K562 (cell line): ENCODE data around the gene TANC1. TPM values are rescaled to one million over a fixed set of nuclear protein-coding genes. Genes with fewer than 3 reads are reported as not detected.

Experiments used
- ATAC-seq: fragments of 200-7000 bp; cut with Tn5 transposase; 3 replicates; pipeline ENCODE4 v1.9.1; 2020; ENCODE audit warnings: moderate library complexity
- BruUV-seq: library from RNA; stranded (reverse); fragments of 400-500 nt; replicated peaks from 2 replicates; lab custom pipeline; 2021; lab: Mats Ljungman, UMichigan
- CTCF ChIA-PET: fragments of 300-600 bp; formaldehyde crosslinking; extraction: SDS; loops from one replicate; lab custom pipeline; 2021; ENCODE audit warnings: low intra/inter-chr PET ratio; lab: Yijun Ruan, JAX
- POLR2A ChIA-PET: fragments of 300-600, 350-650 bp; sonication (Branson Sonifier 250); formaldehyde crosslinking; extraction: SDS; loops from one replicate; lab custom pipeline; 2021; ENCODE audit warnings: antibody characterized with exemption, inconsistent platforms; lab: Yijun Ruan, JAX
- DNase-seq, 4 experiments: peaks; one replicate each; pipeline versions ENCODE4 v3.0.0 to v3.0.0-alpha.2; 2011 to 2018; ENCODE audit warnings: low spot score in 3 of 4, mixed read lengths in 3 of 4; ENCODE audit errors: extremely low read depth in 1 of 4
- FAIRE-seq: peaks from 2 replicates; lab custom pipeline; 2011; peaks lifted over from hg19 to GRCh38; lab: Jason Lieb, UNC
- H2AFZ ChIP-seq: 2 replicates; pipeline ENCODE4 v1.6.0; 2011; ENCODE audit warnings: low read depth, low read length, control low read depth, inconsistent platforms
- H3K27ac ChIP-seq: fragments of 200-600 bp; 3 replicates; pipeline ENCODE4 v1.8.0; 2011; ENCODE audit warnings: low read depth, mild to moderate bottlenecking, control low read depth, inconsistent platforms, low read length, moderate library complexity, mixed read lengths; ENCODE audit errors: extremely low read depth
- H3K27me3 ChIP-seq, 2 experiments: fragments of 300-600 bp in 1 of 2; 2 replicates in 1 of 2; 3 replicates in 1 of 2; pipeline versions ENCODE4 v1.6.0 to v1.8.0; 2011; ENCODE audit warnings: inconsistent platforms in 2 of 2, low read length in 2 of 2, mild to moderate bottlenecking in 1 of 2, mixed read lengths in 1 of 2, moderate library complexity in 1 of 2; ENCODE audit not compliant: control insufficient read depth in 2 of 2, insufficient read depth in 2 of 2
- H3K36me3 ChIP-seq: fragments of 300-600 bp; 3 replicates; pipeline ENCODE4 v1.8.0; 2011; ENCODE audit warnings: mild to moderate bottlenecking, low read length, inconsistent platforms; ENCODE audit not compliant: control insufficient read depth, insufficient read depth
- H3K4me1 ChIP-seq, 2 experiments: fragments of 200-600 bp in 1 of 2; replicated peaks in 1 of 2; 2 replicates in 1 of 2; 3 replicates in 1 of 2; pipeline versions ENCODE4 v1.5.1 to v1.8.0; 2011; ENCODE audit warnings: inconsistent platforms in 2 of 2, low read length in 2 of 2, mild to moderate bottlenecking in 1 of 2, mixed read lengths in 1 of 2, moderate library complexity in 1 of 2; ENCODE audit not compliant: control insufficient read depth in 2 of 2, insufficient read depth in 2 of 2
- H3K4me2 ChIP-seq: 2 replicates; pipeline ENCODE4 v1.6.1; 2011; ENCODE audit warnings: low read length, control low read depth, inconsistent platforms, mixed read lengths; ENCODE audit not compliant: insufficient read depth
- H3K4me3 ChIP-seq: fragments of 200-600 bp; sonication (generic), shearing (Covaris generic); 2 replicates; pipeline ENCODE4 v1.5.1; 2016; ENCODE audit warnings: control low read depth, inconsistent platforms
- H3K79me2 ChIP-seq: fragments of 200-600 bp; 3 replicates; pipeline ENCODE4 v1.8.0; 2011; ENCODE audit warnings: low read length, inconsistent platforms; ENCODE audit not compliant: control insufficient read depth, insufficient read depth
- H3K9ac ChIP-seq, 2 experiments: 2 replicates each; pipeline versions ENCODE4 v1.6.0 to v1.6.1; 2011; ENCODE audit warnings: low read depth in 2 of 2, low read length in 2 of 2, control low read depth in 1 of 2, inconsistent platforms in 1 of 2, mild to moderate bottlenecking in 1 of 2, mixed read lengths in 1 of 2; ENCODE audit not compliant: insufficient read depth in 1 of 2
- H3K9me1 ChIP-seq: one replicate; pipeline ENCODE4 v1.6.0; 2011; ENCODE audit warnings: inconsistent platforms, mild to moderate bottlenecking, low read length, moderate library complexity; ENCODE audit not compliant: control insufficient read depth, insufficient read depth
- H3K9me3 ChIP-seq: replicated peaks from 2 replicates; pipeline ENCODE4 v1.5.1; 2011; ENCODE audit warnings: low read depth, low read length, inconsistent platforms; ENCODE audit not compliant: control insufficient read depth, insufficient read depth
- H4K20me1 ChIP-seq: replicated peaks from 2 replicates; pipeline ENCODE4 v1.6.1; 2011; ENCODE audit warnings: low read length, inconsistent platforms, mixed read lengths; ENCODE audit not compliant: control insufficient read depth, insufficient read depth
- CCAR2 ChIP-seq: fragments of 200-400 bp; formaldehyde crosslinking; IDR thresholded peaks from 2 replicates; pipeline ENCODE4 v1.6.1; 2017; ENCODE audit warnings: mild to moderate bottlenecking, low read depth, low read length
- HMBOX1 ChIP-seq: sonication (generic); IDR thresholded peaks from 2 replicates; pipeline ENCODE4 v1.6.1; 2016
- SPI1 ChIP-seq: IDR thresholded peaks from 2 replicates; pipeline ENCODE4 v1.6.1; 2011; ENCODE audit warnings: low read depth, low read length, control low read depth, borderline replicate concordance
- ZNF143 ChIP-seq: sonication (generic); formaldehyde crosslinking; IDR thresholded peaks from 2 replicates; pipeline ENCODE4 v1.9.0; 2022; ENCODE audit warnings: mild to moderate bottlenecking, missing genetic modification reagents
- WGBS: fragments of 100-300 bp; shearing (Covaris generic); methylation state at CpG from one replicate; pipeline ENCODE4 v1.1.6; 2016; ENCODE audit warnings: low coverage, mixed read lengths; ENCODE audit not compliant: insufficient coverage; ENCODE audit errors: missing lambda C conversion rate; 5-methylcytosine and 5-hydroxymethylcytosine counted together
- in situ Hi-C: fragments of 300-500 bp; cut with MboI; formaldehyde crosslinking; loops from 4 replicates; pipeline ENCODE4 v1.15.0; 2018; ENCODE audit warnings: inconsistent platforms, mixed read lengths
- intact Hi-C: fragments of 100-400 bp; cut with micrococcal nuclease; formaldehyde crosslinking; loops from 2 replicates; pipeline ENCODE4 v1.14.2; 2022
- polyA plus RNA-seq, 8 experiments: library from polyadenylated mRNA; depleted of rRNA in 4 of 8; stranded (reverse) in 5 of 8; unstranded in 3 of 8; fragments of >200 nt; fragmentation: Nextera tagmentation in 2 of 8; fragmentation: Illumina TruSeq in 1 of 8; extraction: Ambion mirVana in 2 of 8; extraction: Trizol in 1 of 8; gene quantifications; 2 replicates each; pipeline versions ENCODE4 v1.2.1 to v1.2.3, GENCODE V29; 2011 to 2014; ENCODE audit warnings: inconsistent platforms in 1 of 8, missing spikeins in 1 of 8
- total RNA-seq, 7 experiments: library from RNA; depleted of rRNA in 6 of 7; stranded (reverse); fragments of >200 nt in 6 of 7; fragmentation: Illumina TruSeq in 2 of 7; extraction: Trizol in 2 of 7; gene quantifications; 2 replicates each; pipeline versions ENCODE4 v1.2.1 to v1.2.3, GENCODE V29; 2011 to 2021; ENCODE audit warnings: low replicate concordance in 1 of 7
- TF ChIP-seq, protein P1 (sequence below), 2 experiments: fragments of 450-650 bp; IDR thresholded peaks; 2 replicates each; pipeline ENCODE4 v1.6.1; 2018; ENCODE audit warnings: mild to moderate bottlenecking in 2 of 2, low read depth in 1 of 2; ENCODE audit not compliant: partially characterized antibody in 2 of 2

TANC1 gene
- total and polyA plus RNA-seq, 9 of the 15 experiments (the other 6 are each of a cell fraction or from before 2014, with no cell fraction given) = under 0.01 to 0.20 (median 0.07) TPM; not detected in 1

GRCh38 chr2:159160954-159161353 is 192.5 kb downstream of the TANC1 start:
- no peaks in the 10 kb centered on the region for H3K9me1 ChIP-seq
- H3K27me3 ChIP-seq = peaks cover 8 to 30% of the 10 kb centered on the region in 2 experiments; a peak in 4 of 5 replicates
- no peaks in the 10 kb centered on the region for H3K4me1 ChIP-seq
- 0% methylated on average over 2 of the region's 3 CpGs for WGBS
- H3K9me3 ChIP-seq = no peaks in the 10 kb centered on the region
- DNase-seq (no peak), FAIRE-seq (no peak), ATAC-seq (no peak)
- no peak overlapping the region for H3K4me3 ChIP-seq
- BruUV-seq = no TSS peak
- in situ Hi-C loops (no loop called here), intact Hi-C loops (no loop called here)
- no peaks in the 10 kb centered on the region for H3K79me2 ChIP-seq
- CTCF ChIA-PET = no interaction called here
- H3K9ac ChIP-seq = no peak overlapping the region
- POLR2A ChIA-PET = interaction anchor here (0.6 to 8.1 kb wide), 4 partner anchors 8 to 562 kb away, joined by 3 to 48 read pairs (median 4); no protein-coding TSS in a partner anchor
- no peak overlapping the region for H3K27ac ChIP-seq
- no peaks in the 10 kb centered on the region for H4K20me1 ChIP-seq
- TF ChIP-seq HMBOX1 (no peak), SPI1 (0 out of 2 replicates have a peak, but pooled peaks have one; percentile 9), CCAR2 (no peak), ZNF143 (CRISPR knock-in tag) (no peak)
- TF ChIP-seq, protein P1, sequence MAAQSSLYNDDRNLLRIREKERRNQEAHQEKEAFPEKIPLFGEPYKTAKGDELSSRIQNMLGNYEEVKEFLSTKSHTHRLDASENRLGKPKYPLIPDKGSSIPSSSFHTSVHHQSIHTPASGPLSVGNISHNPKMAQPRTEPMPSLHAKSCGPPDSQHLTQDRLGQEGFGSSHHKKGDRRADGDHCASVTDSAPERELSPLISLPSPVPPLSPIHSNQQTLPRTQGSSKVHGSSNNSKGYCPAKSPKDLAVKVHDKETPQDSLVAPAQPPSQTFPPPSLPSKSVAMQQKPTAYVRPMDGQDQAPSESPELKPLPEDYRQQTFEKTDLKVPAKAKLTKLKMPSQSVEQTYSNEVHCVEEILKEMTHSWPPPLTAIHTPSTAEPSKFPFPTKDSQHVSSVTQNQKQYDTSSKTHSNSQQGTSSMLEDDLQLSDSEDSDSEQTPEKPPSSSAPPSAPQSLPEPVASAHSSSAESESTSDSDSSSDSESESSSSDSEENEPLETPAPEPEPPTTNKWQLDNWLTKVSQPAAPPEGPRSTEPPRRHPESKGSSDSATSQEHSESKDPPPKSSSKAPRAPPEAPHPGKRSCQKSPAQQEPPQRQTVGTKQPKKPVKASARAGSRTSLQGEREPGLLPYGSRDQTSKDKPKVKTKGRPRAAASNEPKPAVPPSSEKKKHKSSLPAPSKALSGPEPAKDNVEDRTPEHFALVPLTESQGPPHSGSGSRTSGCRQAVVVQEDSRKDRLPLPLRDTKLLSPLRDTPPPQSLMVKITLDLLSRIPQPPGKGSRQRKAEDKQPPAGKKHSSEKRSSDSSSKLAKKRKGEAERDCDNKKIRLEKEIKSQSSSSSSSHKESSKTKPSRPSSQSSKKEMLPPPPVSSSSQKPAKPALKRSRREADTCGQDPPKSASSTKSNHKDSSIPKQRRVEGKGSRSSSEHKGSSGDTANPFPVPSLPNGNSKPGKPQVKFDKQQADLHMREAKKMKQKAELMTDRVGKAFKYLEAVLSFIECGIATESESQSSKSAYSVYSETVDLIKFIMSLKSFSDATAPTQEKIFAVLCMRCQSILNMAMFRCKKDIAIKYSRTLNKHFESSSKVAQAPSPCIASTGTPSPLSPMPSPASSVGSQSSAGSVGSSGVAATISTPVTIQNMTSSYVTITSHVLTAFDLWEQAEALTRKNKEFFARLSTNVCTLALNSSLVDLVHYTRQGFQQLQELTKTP (IDR thresholded peaks at IDR 0.05; ENCODE audit: low read depth in 1 of 2, partially characterized antibody in 2 of 2) = peak in 1 of 2 experiments; percentile 80
- H3K4me2 ChIP-seq = no peak overlapping the region
- no peak overlapping the region for H2AFZ ChIP-seq
- no peaks in the 10 kb centered on the region for H3K36me3 ChIP-seq
